Measurements from ENCODE around the gene CETN1.

The CETN1 gene

DNA sequence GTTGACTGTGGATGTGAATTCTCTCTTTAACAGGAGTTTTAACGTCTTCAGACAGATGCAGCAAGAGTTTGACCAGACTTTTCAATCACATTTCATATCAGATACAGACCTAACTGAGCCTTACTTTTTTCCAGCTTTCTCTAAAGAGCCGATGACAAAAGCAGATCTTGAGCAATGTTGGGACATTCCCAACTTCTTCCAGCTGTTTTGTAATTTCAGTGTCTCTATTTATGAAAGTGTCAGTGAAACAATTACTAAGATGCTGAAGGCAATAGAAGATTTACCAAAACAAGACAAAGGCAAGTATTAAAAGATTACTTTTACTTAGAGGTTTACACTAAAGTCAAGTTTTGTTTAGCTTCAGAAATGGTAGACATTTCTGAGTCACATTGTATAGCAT lies 47.1 kb downstream of the CETN1 start:
- Mint-ChIP-seq H3K4me3 (no peak overlapping the region), H3K4me1 (ENCODE audit: low read depth) (peaks cover 1% of the 10 kb centered on the region), H3K36me3 (no peaks in the 10 kb centered on the region), H3K27ac (no peak overlapping the region), H3K27me3 (peaks cover 5% of the 10 kb centered on the region), H3K9me3 (ENCODE audit: low read depth) (no peaks in the 10 kb centered on the region)

GRCh38 chr18:629269-630150 lies 49.3 kb downstream of the CETN1 start:
- H3K27me3 Mint-ChIP-seq = peaks cover 2% of the 10 kb centered on the region
- H3K9me3 Mint-ChIP-seq (ENCODE audit: low read depth) = no peaks in the 10 kb centered on the region
- no peak overlapping the region for H3K4me3 Mint-ChIP-seq
- H3K36me3 Mint-ChIP-seq = no peaks in the 10 kb centered on the region
- no peak overlapping the region for H3K27ac Mint-ChIP-seq
- no peaks in the 10 kb centered on the region for H3K4me1 Mint-ChIP-seq (ENCODE audit: low read depth)

- Mint-ChIP-seq H3K27me3 (peaks cover 2% of the 10 kb centered on the region), H3K27ac (no peak overlapping the region), H3K4me1 (ENCODE audit: low read depth) (no peaks in the 10 kb centered on the region), H3K36me3 (no peaks in the 10 kb centered on the region), H3K9me3 (ENCODE audit: low read depth) (no peaks in the 10 kb centered on the region), H3K4me3 (no peak overlapping the region)
These were observed 51.4 kb downstream of the CETN1 start for GRCh38 chr18:631560-631959.
